Measurements from ENCODE around the gene AZIN2. TPM values are rescaled to one million over a fixed set of nuclear protein-coding genes. Genes with fewer than 3 reads are reported as not detected.

AZIN2 gene
- total and polyA plus RNA-seq, 9 of the 15 experiments (the other 6 are each of a cell fraction or from before 2014, with no cell fraction given): 0.06 to 0.91 (median 0.42) TPM; not detected in 2

DNA sequence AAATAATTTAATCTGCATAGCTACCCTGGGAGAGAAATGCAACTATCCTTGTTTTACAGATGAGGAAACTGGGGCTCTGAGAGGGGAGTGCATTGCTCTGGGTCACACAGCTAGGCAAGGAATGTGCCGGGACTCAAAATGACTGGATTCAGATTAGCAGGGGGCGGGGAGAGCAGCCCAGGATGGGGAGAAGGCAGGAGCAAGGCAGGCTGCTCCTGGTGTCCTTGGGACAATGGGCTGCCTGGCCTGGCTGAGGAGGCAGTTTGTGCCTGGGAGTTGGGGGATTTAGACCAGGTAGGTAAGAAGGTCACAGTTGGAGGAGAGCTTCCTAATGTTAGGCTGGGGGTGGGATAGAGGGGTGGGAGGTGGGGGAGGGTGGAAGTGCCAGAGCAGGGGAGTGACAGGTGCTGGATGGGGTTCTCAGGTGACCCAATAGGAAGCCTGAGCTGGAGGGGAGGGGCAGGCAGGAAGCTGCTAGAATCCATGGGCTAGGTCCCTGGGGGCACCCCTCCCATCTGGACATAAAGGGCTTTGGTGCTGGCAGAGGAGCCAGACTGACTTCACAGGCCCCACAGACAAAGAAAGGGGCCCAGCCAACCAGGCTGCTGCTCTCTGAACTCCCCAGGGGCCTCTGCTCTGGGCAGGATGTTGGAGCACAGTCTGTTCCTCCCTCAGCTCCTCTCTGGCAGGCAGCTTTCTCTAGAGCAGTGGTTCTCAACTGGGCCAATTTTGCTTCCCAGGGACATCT is 71.9 kb downstream of the AZIN2 start (continued):
- TF ChIP-seq, protein P1, sequence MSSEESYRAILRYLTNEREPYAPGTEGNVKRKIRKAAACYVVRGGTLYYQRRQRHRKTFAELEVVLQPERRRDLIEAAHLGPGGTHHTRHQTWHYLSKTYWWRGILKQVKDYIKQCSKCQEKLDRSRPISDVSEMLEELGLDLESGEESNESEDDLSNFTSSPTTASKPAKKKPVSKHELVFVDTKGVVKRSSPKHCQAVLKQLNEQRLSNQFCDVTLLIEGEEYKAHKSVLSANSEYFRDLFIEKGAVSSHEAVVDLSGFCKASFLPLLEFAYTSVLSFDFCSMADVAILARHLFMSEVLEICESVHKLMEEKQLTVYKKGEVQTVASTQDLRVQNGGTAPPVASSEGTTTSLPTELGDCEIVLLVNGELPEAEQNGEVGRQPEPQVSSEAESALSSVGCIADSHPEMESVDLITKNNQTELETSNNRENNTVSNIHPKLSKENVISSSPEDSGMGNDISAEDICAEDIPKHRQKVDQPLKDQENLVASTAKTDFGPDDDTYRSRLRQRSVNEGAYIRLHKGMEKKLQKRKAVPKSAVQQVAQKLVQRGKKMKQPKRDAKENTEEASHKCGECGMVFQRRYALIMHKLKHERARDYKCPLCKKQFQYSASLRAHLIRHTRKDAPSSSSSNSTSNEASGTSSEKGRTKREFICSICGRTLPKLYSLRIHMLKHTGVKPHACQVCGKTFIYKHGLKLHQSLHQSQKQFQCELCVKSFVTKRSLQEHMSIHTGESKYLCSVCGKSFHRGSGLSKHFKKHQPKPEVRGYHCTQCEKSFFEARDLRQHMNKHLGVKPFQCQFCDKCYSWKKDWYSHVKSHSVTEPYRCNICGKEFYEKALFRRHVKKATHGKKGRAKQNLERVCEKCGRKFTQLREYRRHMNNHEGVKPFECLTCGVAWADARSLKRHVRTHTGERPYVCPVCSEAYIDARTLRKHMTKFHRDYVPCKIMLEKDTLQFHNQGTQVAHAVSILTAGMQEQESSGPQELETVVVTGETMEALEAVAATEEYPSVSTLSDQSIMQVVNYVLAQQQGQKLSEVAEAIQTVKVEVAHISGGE (CRISPR knock-in tag; IDR thresholded peaks at IDR 0.05): no peak
- TF ChIP-seq ZNF140 (CRISPR knock-in tag; IDR thresholded peaks at IDR 0.05) (no peak), NCOA6 (IDR thresholded peaks at IDR 0.05) (no peak), IRF2 (CRISPR knock-in tag; IDR thresholded peaks at IDR 0.05) (no peak), TBP (optimal IDR thresholded peaks at IDR 0.05; ENCODE audit: low read depth, low read length) (no peak), ZNF324 (CRISPR knock-in tag; IDR thresholded peaks at IDR 0.05) (no peak), POLR3G (IDR thresholded peaks at IDR 0.05; ENCODE audit: extremely low read depth, insufficient read length, insufficient replicate concordance) (no peak), SIN3A (IDR thresholded peaks at IDR 0.05; ENCODE audit: borderline replicate concordance in 2 of 2, control insufficient read depth in 1 of 2, low read depth in 2 of 2, low read length in 2 of 2) (no peak), PHTF2 (CRISPR knock-in tag; IDR thresholded peaks at IDR 0.05) (no peak), EZH2 (IDR thresholded peaks at IDR 0.05; ENCODE audit: borderline replicate concordance, low read depth, low read length) (no peak), ZNF24 (IDR thresholded peaks at IDR 0.05) (no peak), E2F3 (CRISPR knock-in tag; IDR thresholded peaks at IDR 0.05) (no peak), TBL1XR1 (IDR thresholded peaks at IDR 0.05; ENCODE audit: low read length in 2 of 2) (no peak)
- TF ChIP-seq, protein P2, sequence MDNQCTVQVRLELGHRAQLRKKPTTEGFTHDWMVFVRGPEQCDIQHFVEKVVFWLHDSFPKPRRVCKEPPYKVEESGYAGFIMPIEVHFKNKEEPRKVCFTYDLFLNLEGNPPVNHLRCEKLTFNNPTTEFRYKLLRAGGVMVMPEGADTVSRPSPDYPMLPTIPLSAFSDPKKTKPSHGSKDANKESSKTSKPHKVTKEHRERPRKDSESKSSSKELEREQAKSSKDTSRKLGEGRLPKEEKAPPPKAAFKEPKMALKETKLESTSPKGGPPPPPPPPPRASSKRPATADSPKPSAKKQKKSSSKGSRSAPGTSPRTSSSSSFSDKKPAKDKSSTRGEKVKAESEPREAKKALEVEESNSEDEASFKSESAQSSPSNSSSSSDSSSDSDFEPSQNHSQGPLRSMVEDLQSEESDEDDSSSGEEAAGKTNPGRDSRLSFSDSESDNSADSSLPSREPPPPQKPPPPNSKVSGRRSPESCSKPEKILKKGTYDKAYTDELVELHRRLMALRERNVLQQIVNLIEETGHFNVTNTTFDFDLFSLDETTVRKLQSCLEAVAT (IDR thresholded peaks at IDR 0.05): no peak

Data from K562 (cell line).